GM06990 (cell line): ENCODE results near the gene HOXB3.

ENCODE experiments used
- DNase-seq: peaks from one replicate; pipeline ENCODE4 v3.0.0-alpha.2; 2011; ENCODE audit not compliant: insufficient read length; ENCODE audit errors: extremely low read depth
- H3K27me3 ChIP-seq: replicated peaks from 2 replicates; pipeline ENCODE4 v1.6.0; 2011; ENCODE audit warnings: low read length; ENCODE audit not compliant: control insufficient read depth, insufficient read depth
- H3K36me3 ChIP-seq: 2 replicates; pipeline ENCODE4 v1.5.1; 2011; ENCODE audit warnings: low read length; ENCODE audit not compliant: control insufficient read depth, insufficient read depth
- H3K4me3 ChIP-seq: replicated peaks from 2 replicates; pipeline ENCODE4 v1.5.1; 2011; ENCODE audit warnings: low read depth, mild to moderate bottlenecking, control low read depth, low read length
- CTCF ChIP-seq: IDR thresholded peaks from 2 replicates; pipeline ENCODE4 v1.5.1; 2011; ENCODE audit warnings: low read length, control low read depth, mild to moderate bottlenecking, inconsistent platforms; ENCODE audit not compliant: insufficient read depth, poor library complexity, severe bottlenecking

Gene HOXB3

GRCh38 chr17:48589831-48590606 is at the start of gene HOXB3:
Gene HOXB3, minus strand, starts transcription at chr17:48590241. Its CDS starts 37,767 bp downstream, at chr17:48552474.
- Histone ChIP-seq H3K36me3 (no peaks in the 10 kb centered on the region), H3K4me3 (no peak within 1 kb of the TSS), H3K27me3 (no peaks in the 10 kb centered on the region)
- no peak for TF ChIP-seq CTCF
- no peak for DNase-seq

GRCh38 chr17:48639136-48639535 is 49.1 kb upstream of the HOXB3 start:
- Histone ChIP-seq H3K4me3 (no peak overlapping the region), H3K27me3 (no peaks in the 10 kb centered on the region; the same call in none of the 2 replicates), H3K36me3 (no peaks in the 10 kb centered on the region)
- no peak for DNase-seq
- no peak for TF ChIP-seq CTCF

GRCh38 chr17:48637323-48638260 is 47.6 kb upstream of the HOXB3 start:
- Histone ChIP-seq H3K27me3 (no peaks in the 10 kb centered on the region; the same call in none of the 2 replicates), H3K36me3 (no peaks in the 10 kb centered on the region), H3K4me3 (no peak overlapping the region)
- TF ChIP-seq CTCF = no peak
- no peak for DNase-seq

- no peaks in the 10 kb centered on the region for H3K36me3 ChIP-seq
- peak; percentile 94 for TF ChIP-seq CTCF
- H3K4me3 ChIP-seq = no peak overlapping the region
- peak; percentile 69 for DNase-seq
- H3K27me3 ChIP-seq = no peaks in the 10 kb centered on the region; the same call in none of the 2 replicates
These were observed 46.4 kb upstream of the HOXB3 start for GRCh38 chr17:48636177-48637018.

GRCh38 chr17:48634493-48635208 is 44.6 kb upstream of the HOXB3 start:
- H3K27me3 ChIP-seq = no peaks in the 10 kb centered on the region; the same call in none of the 2 replicates
- H3K4me3 ChIP-seq = no peak overlapping the region
- no peak for TF ChIP-seq CTCF
- DNase-seq = no peak
- H3K36me3 ChIP-seq = no peaks in the 10 kb centered on the region
